ENCODE results near the gene LYPLA2. TPM values are rescaled to one million over a fixed set of nuclear protein-coding genes. Genes with fewer than 3 reads are reported as not detected.
A peak's percentile ranks its signal among the peaks of the same experiment; 100 is the strongest.

LYPLA2 gene
- polyA plus RNA-seq, 1 of the 3 experiments (the other 2 are of a cell fraction): 109 TPM

DNA sequence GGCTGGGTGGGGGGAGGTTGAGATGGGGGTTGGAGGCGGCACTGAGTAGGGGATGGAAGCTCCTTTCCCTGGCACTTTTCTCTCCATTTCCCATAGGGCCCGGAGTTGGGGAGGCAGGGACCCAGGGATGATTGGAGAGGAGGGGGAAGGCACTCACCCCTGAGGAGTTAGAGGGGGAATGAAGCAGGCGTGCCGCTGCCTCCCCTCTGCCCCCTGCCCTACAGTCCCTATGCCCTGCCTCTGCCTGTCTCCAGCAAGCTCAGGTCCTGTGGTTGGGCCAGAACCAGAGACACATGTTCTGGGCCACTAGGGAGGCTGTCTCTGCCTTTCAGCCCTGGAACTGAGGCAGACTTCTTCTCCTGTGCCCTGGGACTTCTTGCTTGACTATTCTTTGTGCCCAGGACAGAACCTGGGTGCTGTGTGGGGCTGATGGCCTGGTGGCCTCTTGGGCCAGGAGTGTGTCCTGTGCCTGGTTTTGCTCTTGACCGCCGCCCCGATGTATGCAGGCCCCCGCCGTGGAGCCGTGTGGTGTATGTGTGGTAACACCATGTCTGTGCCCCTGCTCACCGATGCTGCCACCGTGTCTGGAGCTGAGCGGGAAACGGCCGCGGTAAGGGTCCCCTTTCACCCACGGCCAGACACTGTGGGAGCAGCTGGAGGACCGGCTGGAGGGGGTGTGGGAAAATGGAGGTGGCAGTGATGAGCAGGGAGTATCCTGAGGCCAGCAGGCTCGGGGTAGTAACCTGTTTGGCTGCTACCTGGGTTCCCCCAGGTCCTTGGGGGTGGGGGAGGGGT is 1.4 kb downstream of the LYPLA2 start:
- TF ChIP-seq, protein P1, sequence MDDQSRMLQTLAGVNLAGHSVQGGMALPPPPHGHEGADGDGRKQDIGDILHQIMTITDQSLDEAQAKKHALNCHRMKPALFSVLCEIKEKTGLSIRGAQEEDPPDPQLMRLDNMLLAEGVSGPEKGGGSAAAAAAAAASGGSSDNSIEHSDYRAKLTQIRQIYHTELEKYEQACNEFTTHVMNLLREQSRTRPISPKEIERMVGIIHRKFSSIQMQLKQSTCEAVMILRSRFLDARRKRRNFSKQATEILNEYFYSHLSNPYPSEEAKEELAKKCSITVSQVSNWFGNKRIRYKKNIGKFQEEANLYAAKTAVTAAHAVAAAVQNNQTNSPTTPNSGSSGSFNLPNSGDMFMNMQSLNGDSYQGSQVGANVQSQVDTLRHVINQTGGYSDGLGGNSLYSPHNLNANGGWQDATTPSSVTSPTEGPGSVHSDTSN (IDR thresholded peaks at IDR 0.05): no peak; the same call in 1 of the 2 replicates
- TF ChIP-seq YY1 (IDR thresholded peaks at IDR 0.05; ENCODE audit: low read depth): no peak
- TF ChIP-seq TAF1 (IDR thresholded peaks at IDR 0.05; ENCODE audit: borderline replicate concordance, low read depth, low read length): no peak
- no peak for TF ChIP-seq ELF1 (IDR thresholded peaks at IDR 0.05)
- no peak for TF ChIP-seq GABPA (IDR thresholded peaks at IDR 0.05; ENCODE audit: low read depth)
- no peak for TF ChIP-seq JUND (IDR thresholded peaks at IDR 0.05)
- TF ChIP-seq, protein P2, sequence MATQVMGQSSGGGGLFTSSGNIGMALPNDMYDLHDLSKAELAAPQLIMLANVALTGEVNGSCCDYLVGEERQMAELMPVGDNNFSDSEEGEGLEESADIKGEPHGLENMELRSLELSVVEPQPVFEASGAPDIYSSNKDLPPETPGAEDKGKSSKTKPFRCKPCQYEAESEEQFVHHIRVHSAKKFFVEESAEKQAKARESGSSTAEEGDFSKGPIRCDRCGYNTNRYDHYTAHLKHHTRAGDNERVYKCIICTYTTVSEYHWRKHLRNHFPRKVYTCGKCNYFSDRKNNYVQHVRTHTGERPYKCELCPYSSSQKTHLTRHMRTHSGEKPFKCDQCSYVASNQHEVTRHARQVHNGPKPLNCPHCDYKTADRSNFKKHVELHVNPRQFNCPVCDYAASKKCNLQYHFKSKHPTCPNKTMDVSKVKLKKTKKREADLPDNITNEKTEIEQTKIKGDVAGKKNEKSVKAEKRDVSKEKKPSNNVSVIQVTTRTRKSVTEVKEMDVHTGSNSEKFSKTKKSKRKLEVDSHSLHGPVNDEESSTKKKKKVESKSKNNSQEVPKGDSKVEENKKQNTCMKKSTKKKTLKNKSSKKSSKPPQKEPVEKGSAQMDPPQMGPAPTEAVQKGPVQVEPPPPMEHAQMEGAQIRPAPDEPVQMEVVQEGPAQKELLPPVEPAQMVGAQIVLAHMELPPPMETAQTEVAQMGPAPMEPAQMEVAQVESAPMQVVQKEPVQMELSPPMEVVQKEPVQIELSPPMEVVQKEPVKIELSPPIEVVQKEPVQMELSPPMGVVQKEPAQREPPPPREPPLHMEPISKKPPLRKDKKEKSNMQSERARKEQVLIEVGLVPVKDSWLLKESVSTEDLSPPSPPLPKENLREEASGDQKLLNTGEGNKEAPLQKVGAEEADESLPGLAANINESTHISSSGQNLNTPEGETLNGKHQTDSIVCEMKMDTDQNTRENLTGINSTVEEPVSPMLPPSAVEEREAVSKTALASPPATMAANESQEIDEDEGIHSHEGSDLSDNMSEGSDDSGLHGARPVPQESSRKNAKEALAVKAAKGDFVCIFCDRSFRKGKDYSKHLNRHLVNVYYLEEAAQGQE (IDR thresholded peaks at IDR 0.05; ENCODE audit: low read depth, low read length): no peak
- TF ChIP-seq FOSL2 (IDR thresholded peaks at IDR 0.05; ENCODE audit: borderline replicate concordance, low read depth): no peak
- no peak for TF ChIP-seq SIN3A (IDR thresholded peaks at IDR 0.05; ENCODE audit: borderline replicate concordance, low read depth, low read length)
- no peak for TF ChIP-seq SMC3 (IDR thresholded peaks at IDR 0.05; ENCODE audit: low read depth, low read length)
- no peak for TF ChIP-seq FOXJ3 (CRISPR knock-in tag; IDR thresholded peaks at IDR 0.05)
- no peak for TF ChIP-seq MXI1 (IDR thresholded peaks at IDR 0.05; ENCODE audit: low read depth, low read length)
- H2AFZ ChIP-seq (ENCODE audit: low read depth): no peak overlapping the region
- CTCF ChIA-PET: interaction anchor here (1.0 to 3.0 kb wide), 7 partner anchors 12 to 125 kb away, joined by 3 to 14 read pairs (median 4); partner anchors contain the start of genes FUCA1 and PITHD1
- H4K20me1 ChIP-seq (ENCODE audit: insufficient read depth): no peaks in the 10 kb centered on the region
- peaks cover 34% of the 10 kb centered on the region for H3K79me2 ChIP-seq (ENCODE audit: insufficient read depth)
- no peaks in the 10 kb centered on the region for H3K27me3 ChIP-seq (ENCODE audit: insufficient read depth)
- peak overlapping the region; percentile 20 to 53; a peak in 3 of 4 replicates for H3K27ac ChIP-seq (ENCODE audit: low read depth in 2 of 2, low read length in 1 of 2)
- H3K9me2 ChIP-seq: no peaks in the 10 kb centered on the region
- H3K4me1 ChIP-seq (ENCODE audit: control insufficient read depth in 1 of 2, insufficient read depth in 2 of 2, low read depth in 1 of 2, low read length in 1 of 2): peaks cover 6 to 21% of the 10 kb centered on the region in 2 experiments; a peak in 3 of 4 replicates
- POLR2A ChIA-PET: interaction anchor here (1.0 to 2.3 kb wide), 4 partner anchors 9 to 29 kb away, joined by 3 to 17 read pairs (median 6); partner anchors contain the start of genes GALE and PITHD1
- peak; percentile 44 for DNase-seq
- H3K4me3 ChIP-seq (ENCODE audit: low read depth in 2 of 2, low read length in 1 of 2): peak overlapping the region; percentile 97 to 98
- peaks cover 25% of the 10 kb centered on the region for H3F3A ChIP-seq (replicated peaks; ENCODE audit: insufficient read depth)
- H3K36me3 ChIP-seq (replicated peaks in 1 of 2; ENCODE audit: control insufficient read depth in 1 of 2, insufficient read depth in 2 of 2, low read length in 1 of 2): peaks cover 29 to 44% of the 10 kb centered on the region in 2 experiments
- no peaks in the 10 kb centered on the region for H3K9me3 ChIP-seq
- peak overlapping the region; percentile 86; the same call in 1 of the 2 replicates for H3K9ac ChIP-seq
- WGBS (ENCODE audit: low lambda C conversion rate): 19% methylated on average over 16 of the region's 19 CpGs
- peak overlapping the region; percentile 100 for H3K4me2 ChIP-seq

Measured in SK-N-SH (cell line).